GM21526 (cell line): Measurements from ENCODE around the gene CCT3.
A peak's percentile ranks its signal among the peaks of the same experiment; 100 is the strongest.
"Not testable (repeated sequence)": the region's sequence is repeated elsewhere in the genome, so short reads cannot be mapped to it uniquely, and the experiment has no call there.

Source experiments
- ATAC-seq: cut with Tn5 transposase; IDR thresholded peaks from one replicate; pipeline ENCODE4 v1.9.1; 2021; ENCODE audit warnings: moderate library complexity; ENCODE audit not compliant: unreplicated experiment, low FRiP score

The CCT3 gene

DNA sequence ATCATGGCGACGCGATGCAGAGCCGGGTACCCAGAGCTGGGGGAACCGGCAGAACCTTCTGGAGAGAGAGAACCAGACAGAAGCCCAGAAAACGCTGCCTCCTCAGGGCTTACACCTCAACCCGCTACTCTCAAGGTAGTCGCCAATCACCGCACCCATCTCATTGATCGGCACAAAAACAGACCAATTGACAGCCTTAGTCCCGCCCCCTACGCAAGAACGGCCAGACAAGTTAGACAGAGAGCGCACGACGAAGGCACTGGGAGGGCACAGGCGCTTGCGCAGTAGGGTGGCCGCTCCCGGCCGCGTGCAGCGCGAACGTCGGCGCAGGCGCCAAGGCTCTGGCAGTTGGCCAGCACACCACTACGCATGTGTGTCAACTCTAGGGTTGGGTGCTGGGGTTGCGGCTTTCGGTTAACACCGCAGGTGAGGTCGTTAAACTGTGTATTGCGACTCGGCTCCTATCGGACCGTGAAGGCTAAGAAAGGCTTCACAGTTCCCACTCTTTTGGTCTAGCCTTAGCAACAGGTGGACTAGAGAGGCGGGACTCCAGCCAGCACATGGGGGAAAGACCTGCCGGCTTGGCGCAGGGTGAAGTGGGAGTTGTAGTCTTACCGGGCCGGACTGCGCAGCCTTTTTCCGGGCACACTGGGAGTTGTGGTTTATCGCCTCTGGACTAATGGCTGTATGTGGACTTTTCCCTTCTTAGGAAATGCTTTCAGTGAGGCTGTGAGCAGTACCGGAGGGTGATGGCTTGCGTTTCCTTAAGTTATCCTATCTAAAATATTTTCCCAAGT is at the start of gene CCT3, which contains the start of gene TSACC:
CCT3 (minus strand) TSS at position 113 of the 797 bp plus-strand sequence; CDS start at position 5, 108 bp downstream.
TSACC (plus strand) TSS at position 347 of the 797 bp plus-strand sequence. CDS start 1,232 bp downstream, outside the sequence.
- peak; percentile 89 for ATAC-seq

DNA sequence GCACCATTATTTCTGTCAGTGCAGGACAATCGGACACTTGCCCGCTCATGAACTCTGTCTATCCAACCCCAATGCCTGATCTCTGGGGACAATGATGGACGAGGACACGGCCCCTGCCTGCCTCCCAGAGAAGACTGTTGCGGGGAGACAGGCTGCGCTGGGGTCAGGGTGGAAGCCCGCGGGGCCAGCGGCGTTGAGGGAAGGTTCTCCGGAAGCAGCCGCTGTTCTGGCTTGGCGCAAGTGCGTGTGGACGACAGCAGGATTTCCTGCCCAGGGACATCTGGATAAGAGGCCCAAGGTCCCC is 49.7 kb upstream of the CCT3 start:
- no peak for ATAC-seq

DNA sequence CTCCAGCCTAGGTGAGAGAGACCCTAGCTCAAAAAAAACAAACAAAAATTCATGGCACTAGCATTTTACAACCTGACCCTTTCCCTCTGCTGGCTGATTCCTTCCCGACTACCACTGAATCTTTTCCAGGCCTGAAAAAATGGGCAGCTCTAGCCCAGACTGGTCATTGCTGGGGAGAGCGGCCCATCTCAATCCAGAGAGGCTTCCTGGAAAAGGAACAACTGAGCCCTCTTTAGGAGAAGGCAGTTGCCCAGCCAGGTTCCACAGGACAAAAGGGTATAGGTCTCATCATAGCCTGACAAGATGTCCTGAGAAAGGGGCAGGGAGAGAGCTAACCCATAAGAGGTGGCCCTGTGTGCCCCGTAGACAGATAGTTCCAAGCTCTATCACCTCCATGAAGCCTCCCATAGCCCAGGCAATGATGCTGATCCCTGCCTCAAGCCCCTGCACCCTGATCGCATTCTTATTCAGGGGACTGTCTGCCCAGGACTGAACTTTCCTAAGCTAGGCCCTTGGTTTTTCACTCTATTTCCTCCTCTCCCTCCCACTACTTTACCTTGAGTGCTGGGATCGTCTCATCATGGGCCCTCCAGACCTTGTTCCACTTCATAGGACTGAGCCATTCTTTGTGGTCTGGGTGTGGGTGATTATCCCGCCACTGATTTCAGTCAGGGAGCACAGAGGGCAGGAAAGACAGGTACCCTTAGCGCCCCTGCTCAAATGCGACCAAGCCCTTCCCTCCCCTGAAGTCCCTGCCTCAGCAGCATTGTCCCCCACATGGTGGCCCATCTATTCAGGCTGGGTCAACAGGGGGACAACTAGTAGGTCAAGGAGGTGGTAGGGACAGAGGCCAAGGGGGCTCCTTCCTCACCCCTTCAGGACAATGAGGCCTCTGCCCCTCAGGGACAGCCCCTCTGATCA is 49.1 kb upstream of the CCT3 start:
- ATAC-seq = no peak

DNA sequence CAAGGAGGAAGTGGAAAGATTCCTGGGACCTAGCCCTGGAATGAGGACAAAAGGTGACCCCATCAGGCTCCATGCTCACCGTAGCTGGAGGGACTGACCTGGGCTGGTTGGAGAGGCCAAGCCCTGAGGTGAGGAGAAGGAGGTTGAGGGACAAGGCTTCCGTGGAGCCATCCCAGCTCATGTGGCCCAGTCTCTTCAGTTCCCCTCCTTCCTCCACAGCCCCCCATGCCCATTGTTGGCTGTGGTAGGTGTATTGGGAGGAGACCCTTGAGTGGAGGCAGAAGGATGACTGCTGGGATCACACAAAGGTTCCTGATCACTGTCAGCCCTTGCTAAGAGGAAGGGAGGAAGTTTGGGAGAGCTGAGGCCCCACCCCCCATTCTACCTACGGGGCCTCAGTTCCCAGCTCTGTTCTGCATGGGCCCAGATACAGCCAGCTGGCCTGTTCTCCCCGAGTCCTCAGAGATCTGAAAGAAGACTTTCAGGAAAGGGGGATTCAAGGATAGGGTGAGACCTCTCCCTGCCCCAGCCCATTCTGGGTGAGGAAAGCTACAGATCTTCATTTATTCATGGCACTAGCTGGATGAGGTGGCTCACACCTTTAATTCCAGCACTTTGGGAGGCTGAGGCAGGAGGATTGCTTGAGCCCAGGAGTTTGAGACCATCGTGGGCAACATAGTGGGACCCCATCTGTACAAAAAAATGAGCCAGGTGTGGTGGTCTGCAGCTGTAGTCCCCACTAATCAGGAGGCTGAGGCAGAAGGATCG is 48.2 kb upstream of the CCT3 start:
- ATAC-seq = no peak

DNA sequence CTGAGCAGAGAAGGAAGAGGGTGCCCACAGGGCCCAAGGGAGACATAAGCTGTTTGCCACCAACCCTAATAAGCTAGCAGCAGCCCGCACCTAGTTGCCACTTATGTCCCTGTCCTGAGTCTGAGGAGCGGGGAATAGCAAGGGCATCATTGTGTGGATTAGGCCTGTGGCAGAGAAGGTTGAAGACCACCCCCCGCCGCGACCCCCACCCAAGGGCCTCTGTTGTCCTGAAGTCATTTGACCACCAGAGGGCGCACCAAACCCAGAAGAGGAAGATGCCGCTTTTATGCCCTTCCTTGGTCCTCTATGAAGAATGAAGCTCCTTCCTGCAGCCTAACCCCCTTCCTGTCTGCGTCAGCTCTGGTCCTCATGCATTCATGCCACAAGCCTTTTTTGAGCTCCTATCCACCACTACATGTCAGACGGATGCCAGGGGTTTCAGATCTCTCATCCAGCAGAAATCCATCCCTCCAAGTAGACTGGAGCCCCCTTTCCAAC is 47.5 kb upstream of the CCT3 start:
- ATAC-seq = no peak

DNA sequence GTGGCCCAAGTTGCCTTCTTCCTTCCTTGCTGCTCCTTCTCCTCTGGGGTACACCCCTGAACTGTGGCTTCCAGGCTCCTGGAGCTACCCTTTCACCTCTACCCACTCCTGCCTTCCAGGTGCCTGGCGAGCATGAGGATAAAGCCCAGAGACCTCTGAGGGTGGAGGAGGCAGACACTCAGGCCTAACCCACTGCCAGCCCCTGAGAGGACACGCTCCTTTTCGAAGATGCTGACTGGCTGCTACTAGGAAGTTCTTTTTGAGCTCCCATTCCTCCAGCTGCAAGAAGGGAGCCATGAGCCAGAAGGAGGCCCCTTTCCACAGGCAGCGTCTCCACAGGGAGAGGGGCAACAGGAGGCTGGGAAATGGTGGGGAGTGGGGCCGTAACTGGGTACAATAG is 46.6 kb upstream of the CCT3 start:
- no peak for ATAC-seq

DNA sequence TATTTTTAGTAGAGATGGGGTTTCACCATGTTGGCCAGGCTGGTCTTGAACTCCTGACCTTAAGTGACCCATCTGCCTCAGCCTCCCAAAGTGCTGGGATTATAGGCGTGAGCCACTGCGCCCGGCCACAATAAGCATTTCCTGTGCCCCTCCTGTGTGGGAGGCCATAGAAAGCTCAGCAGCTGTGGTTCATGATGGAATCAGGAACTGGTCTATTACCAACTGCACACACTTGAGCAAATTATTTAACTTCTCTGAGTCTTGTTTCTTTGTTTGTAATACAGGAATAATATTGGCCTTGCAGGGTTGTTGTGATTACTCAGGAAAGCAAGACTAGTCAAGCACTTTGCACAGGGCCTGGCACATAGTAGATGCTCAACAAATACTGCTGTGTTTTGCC is 45.9 kb upstream of the CCT3 start:
- ATAC-seq = no peak

DNA sequence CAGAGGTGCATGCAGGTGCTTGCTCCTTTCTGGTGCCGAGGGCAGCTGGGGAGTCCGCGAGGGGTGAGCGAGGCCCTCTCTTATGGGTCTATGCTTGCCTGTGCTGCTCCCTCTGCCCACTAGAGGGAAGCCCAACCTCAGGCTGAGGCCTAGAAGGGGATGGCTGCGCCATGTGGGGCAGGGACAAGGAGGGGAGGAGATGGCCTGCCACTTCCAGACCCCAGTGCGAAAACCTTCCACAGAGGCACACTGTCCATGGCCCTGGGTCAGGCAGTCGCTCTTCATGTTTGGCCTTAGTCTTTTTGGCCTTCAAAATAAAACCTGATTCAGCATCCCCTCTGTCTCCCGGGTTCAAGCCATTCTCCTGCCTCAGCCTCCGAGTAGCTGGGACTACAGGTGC is 44.9 kb upstream of the CCT3 start:
- ATAC-seq = no peak

DNA sequence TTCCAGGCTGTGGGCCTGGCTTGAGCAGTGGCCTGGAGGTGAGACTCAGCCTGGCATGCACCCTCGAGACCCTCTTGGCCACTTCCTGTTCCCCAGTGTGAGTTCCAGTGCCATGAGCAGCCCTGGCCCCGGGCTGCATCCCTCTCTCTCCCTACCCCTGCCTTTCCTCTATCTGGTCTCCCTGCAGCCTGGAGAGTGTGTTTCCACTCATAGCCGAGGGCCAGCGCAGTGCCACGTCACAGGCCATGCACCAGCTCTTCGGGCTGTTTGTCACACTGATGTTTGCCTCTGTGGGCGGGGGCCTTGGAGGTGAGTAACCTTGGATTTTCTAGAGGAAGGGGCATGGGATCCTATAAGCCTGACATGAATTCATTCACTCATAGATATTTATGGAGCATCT is 44.5 kb upstream of the CCT3 start:
- ATAC-seq = no peak

DNA sequence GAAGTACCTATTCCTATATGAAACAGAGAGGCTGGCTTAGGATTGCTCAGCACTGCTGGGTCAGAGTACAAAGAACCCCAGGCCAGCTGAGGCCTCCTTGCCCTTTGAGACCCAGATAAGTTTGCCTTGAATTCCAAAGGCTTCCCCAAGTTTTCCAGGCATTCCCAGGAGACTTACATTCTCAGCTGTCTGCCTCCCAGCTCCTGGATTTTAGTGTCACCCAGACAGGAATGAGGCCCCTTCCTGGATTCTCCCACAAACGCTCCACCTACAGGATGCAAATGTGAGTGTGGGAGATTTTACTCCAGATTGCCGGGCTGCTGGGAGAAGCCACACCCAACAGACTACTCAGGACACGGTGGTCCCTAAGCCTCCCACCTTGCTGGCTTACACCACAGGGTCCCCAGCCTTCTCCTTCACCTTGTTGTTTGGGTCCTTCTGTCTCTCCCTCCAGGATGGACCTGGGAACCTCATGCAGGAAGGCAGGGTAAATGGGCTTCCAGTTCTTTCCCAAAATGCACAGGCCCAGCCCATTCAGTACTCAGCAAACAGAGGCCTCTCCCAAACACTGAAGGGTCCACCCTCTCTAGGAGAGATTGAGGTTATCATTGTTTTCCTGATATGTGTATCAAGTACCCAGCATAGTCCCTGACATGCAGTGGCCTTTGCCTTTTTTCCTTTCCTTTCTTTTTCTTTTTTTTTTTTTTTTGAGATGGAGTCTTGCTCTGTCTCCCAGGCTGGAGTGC is 41.5 kb upstream of the CCT3 start:
- ATAC-seq = no peak

DNA sequence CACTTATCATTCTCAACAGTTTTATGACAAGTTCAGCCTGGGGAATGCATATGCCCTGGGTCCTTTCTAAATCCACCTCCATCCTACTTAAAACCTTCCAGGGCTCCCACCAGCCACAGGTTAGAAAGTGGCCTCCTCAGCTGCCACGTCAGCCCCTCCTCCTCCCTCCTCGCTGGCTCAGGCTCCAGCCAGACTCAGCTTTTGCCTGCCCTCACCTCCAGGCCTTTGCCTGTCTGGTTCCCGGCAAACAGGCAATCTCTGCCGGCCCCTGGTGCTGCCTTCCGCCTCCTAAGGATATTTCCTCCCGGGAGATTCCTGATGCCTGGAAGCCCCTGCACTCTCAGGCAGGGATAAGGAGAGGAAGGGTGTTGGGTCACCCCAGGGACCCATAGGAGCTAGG is 40.5 kb upstream of the CCT3 start:
- ATAC-seq = no peak

DNA sequence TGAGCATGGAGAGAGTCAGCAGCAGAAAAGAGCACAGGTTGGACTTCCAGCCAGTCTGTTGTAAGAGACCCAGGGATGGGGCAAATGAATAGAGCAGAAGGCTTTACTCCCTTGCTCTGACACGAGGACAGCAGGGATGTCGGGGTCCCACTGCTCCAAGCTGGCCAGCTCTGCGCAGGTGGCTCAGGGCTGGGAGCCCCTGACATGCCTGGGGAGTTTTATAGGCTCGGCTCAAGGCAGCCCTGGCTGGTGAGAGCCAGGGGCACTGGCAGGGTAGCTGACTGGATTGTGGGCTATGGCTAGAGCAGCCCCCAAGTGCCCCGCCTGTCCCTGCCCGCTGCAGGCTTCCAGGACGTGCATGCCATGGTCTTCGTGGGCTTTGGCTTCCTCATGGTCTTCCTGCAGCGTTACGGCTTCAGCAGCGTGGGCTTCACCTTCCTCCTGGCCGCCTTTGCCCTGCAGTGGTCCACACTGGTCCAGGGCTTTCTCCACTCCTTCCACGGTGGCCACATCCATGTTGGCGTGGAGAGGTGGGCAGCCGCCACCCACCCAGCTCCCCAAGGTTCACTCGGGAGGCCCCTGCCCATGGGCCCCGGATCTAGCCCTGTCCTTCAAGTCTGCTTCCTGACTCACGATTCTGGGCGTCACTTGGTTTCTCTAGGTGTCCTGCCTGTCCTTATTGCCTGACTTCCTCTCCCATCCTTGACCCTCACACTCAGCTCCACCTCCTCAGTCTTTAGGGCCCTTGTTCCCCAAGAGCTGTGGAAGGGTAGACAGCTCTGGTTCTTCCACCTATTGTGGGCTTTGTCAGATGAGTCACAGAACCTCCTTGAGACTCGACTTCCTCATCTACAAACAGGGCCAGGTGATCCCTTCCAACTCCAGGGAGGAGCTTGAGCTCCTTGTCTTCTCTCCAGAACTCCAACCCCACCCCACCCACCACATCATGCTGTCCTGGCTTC is 39.1 kb upstream of the CCT3 start:
- ATAC-seq = no peak

DNA sequence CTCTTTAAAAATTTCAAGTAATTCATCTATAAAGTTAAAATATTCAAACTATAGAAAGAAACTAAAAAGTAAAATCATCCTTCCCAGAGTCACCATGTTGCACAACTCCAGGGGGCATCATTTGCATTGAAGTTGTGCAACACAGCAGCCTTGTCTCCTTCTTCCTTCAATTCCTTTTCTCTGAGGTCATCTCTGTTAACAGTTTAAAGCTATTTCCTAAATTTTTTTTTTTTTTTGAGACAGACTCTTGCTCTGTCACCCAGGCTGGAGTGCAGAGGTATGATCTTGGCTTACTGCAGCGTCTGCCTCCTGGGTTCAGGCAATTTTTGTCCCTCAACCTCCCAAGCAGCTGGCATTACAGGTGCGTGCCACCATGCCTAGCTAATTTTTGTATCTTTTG is 38.1 kb upstream of the CCT3 start:
- no peak for ATAC-seq

DNA sequence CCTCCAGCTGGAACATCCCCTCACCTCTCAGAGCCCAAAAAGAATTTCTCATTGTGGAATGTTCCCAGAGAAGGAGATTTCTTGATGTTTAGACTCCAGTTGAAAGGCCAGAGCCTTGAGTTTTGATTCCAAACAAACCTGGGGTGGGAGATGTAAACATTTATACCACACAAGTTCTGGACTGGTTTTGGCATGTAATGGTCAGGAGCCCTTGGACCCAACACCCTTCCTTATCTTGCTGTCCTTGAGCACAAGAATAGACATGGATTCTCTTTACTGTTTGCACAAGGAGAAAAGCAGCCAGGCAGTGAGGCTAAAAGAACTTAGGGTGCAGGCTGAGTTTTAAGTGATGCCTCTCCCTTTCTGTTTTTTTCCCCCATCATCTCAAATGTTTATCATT is 35.5 kb upstream of the CCT3 start:
- no peak for ATAC-seq

DNA sequence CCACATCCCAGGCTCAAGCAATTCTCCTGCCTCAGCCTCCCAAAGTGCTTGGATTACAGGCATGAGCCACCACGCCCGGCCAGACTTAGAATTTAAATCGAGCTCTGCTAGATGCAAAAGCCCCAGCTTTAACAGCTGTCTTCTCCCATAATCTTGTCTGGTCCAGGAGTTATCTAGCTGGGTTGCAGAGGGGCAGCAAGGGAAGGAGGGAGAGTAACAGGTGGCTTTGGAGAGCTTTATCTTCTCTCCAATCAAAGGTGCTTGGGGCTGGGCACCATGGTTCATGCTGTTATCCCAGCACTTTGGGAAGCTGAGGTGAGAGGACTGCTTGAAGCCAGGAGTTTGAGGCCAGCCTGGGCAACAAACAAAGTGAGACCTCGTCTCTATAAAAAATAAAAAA is 34.8 kb upstream of the CCT3 start:
- no peak for ATAC-seq

DNA sequence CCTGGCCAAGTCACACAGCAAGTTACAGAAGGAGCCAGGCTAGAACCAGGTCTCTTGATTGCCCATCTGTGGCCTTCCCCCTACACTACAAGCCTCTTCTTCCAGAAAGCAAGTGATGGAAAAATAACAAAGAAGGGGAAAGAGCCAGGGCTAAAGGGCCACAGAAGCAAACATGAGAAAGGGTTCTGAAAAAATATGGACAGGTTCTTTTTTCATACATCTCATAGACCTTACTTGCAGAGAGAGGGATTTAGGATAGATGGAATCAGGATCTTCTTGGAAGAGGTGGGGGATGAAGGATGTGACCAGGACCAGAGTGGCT is 34.1 kb upstream of the CCT3 start:
- no peak for ATAC-seq

DNA sequence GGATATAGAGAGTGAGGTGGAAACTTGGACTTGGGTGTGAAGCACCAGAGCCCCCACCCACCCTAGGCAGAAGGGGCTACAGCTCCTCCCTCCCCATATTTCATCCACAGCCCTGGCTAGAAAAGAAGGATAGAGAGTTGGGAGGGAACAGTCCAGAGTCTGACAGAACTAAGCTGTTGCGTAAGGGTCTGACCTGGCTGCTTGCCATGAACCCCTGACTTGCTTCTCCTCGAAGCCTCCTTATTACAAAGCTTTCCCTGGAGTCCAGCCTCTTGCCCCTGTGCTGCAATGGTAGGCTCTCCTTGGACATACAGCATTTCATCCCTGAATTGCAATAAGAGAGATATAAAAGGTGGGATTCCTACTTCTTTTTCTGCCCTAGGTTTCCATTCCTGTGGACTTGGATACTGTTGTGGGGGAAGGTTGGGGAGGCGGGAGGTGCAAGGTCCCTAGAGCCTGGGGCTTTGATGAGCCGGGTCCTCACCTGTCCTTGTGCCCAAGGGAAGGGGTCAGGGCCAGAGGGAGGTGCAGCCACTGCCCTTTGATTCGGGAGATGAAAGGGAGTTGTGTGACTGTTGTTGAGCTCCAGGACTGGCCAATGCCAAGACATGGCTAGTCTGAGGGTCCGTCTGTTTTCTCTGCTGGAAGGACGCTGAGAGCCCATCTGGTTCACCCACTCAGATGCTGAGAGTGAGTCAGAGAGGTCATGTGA is 33.6 kb upstream of the CCT3 start:
- ATAC-seq = no peak

DNA sequence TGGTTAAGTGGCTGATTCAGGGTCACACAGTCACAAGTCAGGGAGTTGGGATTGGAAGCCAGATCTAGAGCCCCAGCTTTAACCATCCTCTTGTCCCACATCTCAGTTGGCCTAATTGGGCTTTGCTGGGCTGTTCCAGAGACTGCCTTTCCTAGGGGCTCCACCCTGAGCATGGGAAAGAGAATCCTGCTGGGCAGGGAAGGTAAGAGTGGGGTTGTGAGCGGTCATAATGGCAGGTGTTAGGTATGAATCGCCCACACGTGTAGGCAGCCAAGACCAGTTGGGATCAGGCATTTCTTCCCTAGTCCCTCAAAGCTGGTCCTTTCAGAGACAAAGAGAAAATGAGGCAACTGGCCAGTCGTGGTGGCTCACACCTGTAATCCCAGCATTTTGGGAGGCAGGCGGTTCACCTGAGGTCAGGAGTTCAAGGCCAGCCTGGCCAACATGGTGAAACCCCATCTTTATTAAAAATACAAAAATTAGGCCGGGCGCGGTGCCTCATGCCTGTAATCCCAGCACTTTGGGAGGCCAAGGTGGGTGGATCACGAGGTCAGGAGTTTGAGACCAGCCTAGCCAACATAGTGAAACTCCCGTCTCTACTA is 31.7 kb upstream of the CCT3 start:
- ATAC-seq = not testable (repeated sequence)
